H1 (cell line): Measurements from ENCODE around the gene PAPOLG. TPM values are rescaled to one million over a fixed set of nuclear protein-coding genes. Genes with fewer than 3 reads are reported as not detected.

Source experiments
- CTCF ChIA-PET: fragments of 300-600 bp; sonication (Branson Sonifier 250); formaldehyde crosslinking; loops from one replicate; lab custom pipeline; 2021; ENCODE audit not compliant: partially characterized antibody; lab: Charles Lee
- POLR2A ChIA-PET: fragments of 300-600 bp; sonication (Branson Sonifier 250); formaldehyde crosslinking; loops from one replicate; lab custom pipeline; 2021; ENCODE audit warnings: inconsistent platforms; ENCODE audit not compliant: partially characterized antibody; lab: Charles Lee
- DNase-seq, 2 experiments: peaks; one replicate each; pipeline versions ENCODE4 v3.0.0 to v3.0.0-alpha.2; 2010 to 2022; ENCODE audit warnings: low spot score in 2 of 2, low read depth in 1 of 2, mixed read lengths in 1 of 2
- FAIRE-seq: peaks from 2 replicates; lab custom pipeline; 2011; peaks lifted over from hg19 to GRCh38; lab: Jason Lieb, UNC
- H2AFZ ChIP-seq: 2 replicates; pipeline ENCODE4 v1.8.1; 2012; ENCODE audit warnings: low read length, inconsistent platforms
- H2AK5ac ChIP-seq: 2 replicates; pipeline ENCODE4 v1.6.1; 2013; ENCODE audit warnings: low read depth, low read length
- H2BK120ac ChIP-seq: replicated peaks from 2 replicates; pipeline ENCODE3; 2013; ENCODE audit warnings: low read depth, low read length, inconsistent platforms
- H2BK12ac ChIP-seq: 2 replicates; pipeline ENCODE4 v1.6.1; 2013; ENCODE audit warnings: low read depth, low read length
- H2BK15ac ChIP-seq: 2 replicates; pipeline ENCODE4 v1.6.1; 2013; ENCODE audit warnings: low read length
- H2BK20ac ChIP-seq: 2 replicates; pipeline ENCODE4 v1.6.1; 2013; ENCODE audit warnings: low read length
- H2BK5ac ChIP-seq: 2 replicates; pipeline ENCODE4 v1.6.1; 2013; ENCODE audit warnings: low read depth, low read length
- H3K14ac ChIP-seq: 2 replicates; pipeline ENCODE4 v1.6.1; 2013; ENCODE audit warnings: inconsistent platforms; ENCODE audit not compliant: insufficient read length
- H3K18ac ChIP-seq: 2 replicates; pipeline ENCODE4 v1.6.1; 2013; ENCODE audit warnings: low read length; ENCODE audit errors: extremely low read depth
- H3K23ac ChIP-seq: 2 replicates; pipeline ENCODE4 v1.6.1; 2013; ENCODE audit warnings: inconsistent platforms; ENCODE audit not compliant: insufficient read length
- H3K23me2 ChIP-seq: 2 replicates; pipeline ENCODE4 v1.6.1; 2013; ENCODE audit warnings: low read depth, low read length
- H3K27ac ChIP-seq: 2 replicates; pipeline ENCODE4 v1.6.1; 2011; ENCODE audit warnings: low read depth, low read length, inconsistent platforms
- H3K27me3 ChIP-seq, 4 experiments: replicated peaks in 1 of 4; 1 replicate in 1 of 4; 2 replicates in 3 of 4; pipeline versions ENCODE4 v1.6.1 to v1.8.1; 2011 to 2013; ENCODE audit warnings: low read length in 3 of 4, mild to moderate bottlenecking in 3 of 4, inconsistent platforms in 2 of 4, mixed read lengths in 2 of 4, moderate library complexity in 1 of 4; ENCODE audit not compliant: control insufficient read depth in 3 of 4, insufficient read depth in 3 of 4; ENCODE audit errors: extremely low read depth in 1 of 4
- H3K36me3 ChIP-seq, 4 experiments: 2 replicates each; pipeline versions ENCODE4 v1.6.1 to v1.8.1; 2011 to 2013; ENCODE audit warnings: mild to moderate bottlenecking in 4 of 4, low read length in 3 of 4, moderate library complexity in 2 of 4, control low read depth in 1 of 4, inconsistent platforms in 1 of 4; ENCODE audit not compliant: insufficient read depth in 4 of 4, control insufficient read depth in 2 of 4
- H3K4ac ChIP-seq: replicated peaks from 2 replicates; pipeline ENCODE3; 2013; ENCODE audit warnings: low read length, low read depth, mixed read lengths, inconsistent platforms; ENCODE audit not compliant: insufficient read length
- H3K4me1 ChIP-seq, 4 experiments: replicated peaks in 1 of 4; 1 replicate in 1 of 4; 2 replicates in 3 of 4; pipeline versions ENCODE4 v1.6.1 to v1.8.1; 2011 to 2013; ENCODE audit warnings: low read length in 3 of 4, inconsistent platforms in 2 of 4, mixed read lengths in 1 of 4; ENCODE audit not compliant: insufficient read depth in 4 of 4, control insufficient read depth in 3 of 4
- H3K4me2 ChIP-seq, 2 experiments: 2 replicates each; pipeline versions ENCODE4 v1.6.1 to v1.8.1; 2011 to 2013; ENCODE audit warnings: low read depth in 2 of 2, low read length in 2 of 2, control low read depth in 1 of 2, inconsistent platforms in 1 of 2, mild to moderate bottlenecking in 1 of 2; ENCODE audit not compliant: insufficient read depth in 1 of 2
- H3K4me3 ChIP-seq, 4 experiments: fragments of 200-600, 300-600 bp in 1 of 4; sonication (generic), shearing (Covaris generic), sonication (Bioruptor Twin) in 1 of 4; 2 replicates each; pipeline versions ENCODE4 v1.5.1 to v1.8.1; 2011 to 2016; ENCODE audit warnings: low read length in 4 of 4, low read depth in 3 of 4, control low read depth in 2 of 4, inconsistent platforms in 2 of 4, mild to moderate bottlenecking in 2 of 4, mixed read lengths in 1 of 4, moderate library complexity in 1 of 4; ENCODE audit not compliant: insufficient read depth in 2 of 4; ENCODE audit errors: extremely low read depth in 1 of 4
- H3K56ac ChIP-seq: replicated peaks from 2 replicates; pipeline ENCODE3; 2013; ENCODE audit warnings: low read depth, mild to moderate bottlenecking, mixed read lengths, low read length, inconsistent platforms; ENCODE audit not compliant: insufficient read length
- H3K79me1 ChIP-seq: 2 replicates; pipeline ENCODE4 v1.6.1; 2013; ENCODE audit warnings: low read depth, low read length, control low read depth
- H3K79me2 ChIP-seq, 2 experiments: 2 replicates each; pipeline versions ENCODE4 v1.6.1 to v1.8.1; 2012 to 2013; ENCODE audit warnings: low read length in 2 of 2, mild to moderate bottlenecking in 2 of 2, inconsistent platforms in 1 of 2; ENCODE audit not compliant: insufficient read depth in 2 of 2, control insufficient read depth in 1 of 2
- H3K9ac ChIP-seq, 4 experiments: replicated peaks in 1 of 4; 1 replicate in 1 of 4; 2 replicates in 3 of 4; pipeline versions ENCODE4 v1.6.1 to v1.8.1; 2011 to 2013; ENCODE audit warnings: low read depth in 3 of 4, low read length in 3 of 4, control low read depth in 2 of 4, mild to moderate bottlenecking in 2 of 4, moderate library complexity in 2 of 4, inconsistent platforms in 1 of 4; ENCODE audit errors: extremely low read depth in 1 of 4
- H3K9me3 ChIP-seq, 2 experiments: 2 replicates each; pipeline versions ENCODE4 v1.6.1 to v1.8.1; 2012 to 2013; ENCODE audit warnings: mild to moderate bottlenecking in 2 of 2, moderate library complexity in 2 of 2, control low read depth in 1 of 2, inconsistent platforms in 1 of 2, low read depth in 1 of 2, low read length in 1 of 2, mixed read lengths in 1 of 2; ENCODE audit not compliant: insufficient read depth in 2 of 2
- H4K20me1 ChIP-seq, 2 experiments: replicated peaks in 1 of 2; 2 replicates each; pipeline versions ENCODE3 to v1.8.1; 2011 to 2013; ENCODE audit warnings: inconsistent platforms in 2 of 2, low read length in 2 of 2, mild to moderate bottlenecking in 1 of 2; ENCODE audit not compliant: insufficient read depth in 2 of 2, control insufficient read depth in 1 of 2
- H4K5ac ChIP-seq: 2 replicates; pipeline ENCODE4 v1.6.1; 2013; ENCODE audit warnings: low read length, low read depth, mixed read lengths, inconsistent platforms; ENCODE audit not compliant: insufficient read length
- H4K8ac ChIP-seq: 2 replicates; pipeline ENCODE4 v1.8.0; 2013; ENCODE audit warnings: mild to moderate bottlenecking, moderate library complexity, low read length, inconsistent platforms; ENCODE audit not compliant: insufficient read depth; ENCODE audit errors: extremely low read depth
- H4K91ac ChIP-seq: replicated peaks from 2 replicates; pipeline ENCODE3; 2013; ENCODE audit warnings: low read length, mixed read lengths, inconsistent platforms; ENCODE audit not compliant: insufficient read length
- CEBPB ChIP-seq: IDR thresholded peaks from 2 replicates; pipeline ENCODE4 v1.6.1; 2012; ENCODE audit warnings: low read depth, low read length
- CHD1 ChIP-seq: IDR thresholded peaks from 2 replicates; pipeline ENCODE4 v1.6.1; 2012; ENCODE audit warnings: low read depth, low read length, improper control_type of control experiment
- CREB1 ChIP-seq: IDR thresholded peaks from 2 replicates; pipeline ENCODE4 v1.6.1; 2012; ENCODE audit warnings: inconsistent platforms
- CTBP2 ChIP-seq: IDR thresholded peaks from 2 replicates; pipeline ENCODE4 v1.7.0; 2011; ENCODE audit warnings: borderline replicate concordance, mild to moderate bottlenecking, moderate library complexity, mixed read lengths, low read length; ENCODE audit not compliant: insufficient read depth, insufficient read length
- GTF2F1 ChIP-seq: IDR thresholded peaks from 2 replicates; pipeline ENCODE4 v1.6.1; 2012; ENCODE audit warnings: low read depth, low read length, improper control_type of control experiment, borderline replicate concordance
- JUN ChIP-seq: IDR thresholded peaks from 2 replicates; pipeline ENCODE4 v1.6.1; 2011; ENCODE audit warnings: low read depth, mild to moderate bottlenecking, improper control_type of control experiment, low read length
- JUND ChIP-seq: IDR thresholded peaks from 2 replicates; pipeline ENCODE4 v1.6.1; 2011; ENCODE audit warnings: mild to moderate bottlenecking, improper control_type of control experiment, low read length
- KDM1A ChIP-seq: fragments of 200-600, 300-600 bp; sonication (generic); IDR thresholded peaks from 2 replicates; pipeline ENCODE4 v1.7.1; 2016; ENCODE audit warnings: mild to moderate bottlenecking, low read length, borderline replicate concordance
- PHF8 ChIP-seq: fragments of 200-600 bp; sonication (generic); conservative IDR thresholded peaks from 2 replicates; pipeline ENCODE4 v1.7.1; 2012; ENCODE audit warnings: low read depth, mild to moderate bottlenecking, inconsistent platforms, low read length, moderate library complexity
- RBBP5 ChIP-seq: IDR thresholded peaks from 2 replicates; pipeline ENCODE4 v1.7.1; 2012; ENCODE audit warnings: low read depth, mild to moderate bottlenecking, inconsistent platforms, low read length, moderate library complexity, borderline replicate concordance
- RNF2 ChIP-seq: fragments of 200-900, 300-1000 bp; sonication (generic); IDR thresholded peaks from 2 replicates; pipeline ENCODE4 v1.7.1; 2016; ENCODE audit warnings: borderline replicate concordance, low read depth, mild to moderate bottlenecking, antibody characterized with exemption, low read length; ENCODE audit not compliant: poor library complexity, severe bottlenecking; ENCODE audit errors: missing control alignments
- SAP30 ChIP-seq: fragments of 300-600 bp; sonication (generic); IDR thresholded peaks from 2 replicates; pipeline ENCODE4 v1.7.1; 2012; ENCODE audit warnings: low read length, moderate library complexity, mild to moderate bottlenecking, inconsistent platforms; ENCODE audit not compliant: insufficient read depth, insufficient replicate concordance
- SIRT6 ChIP-seq: IDR thresholded peaks from one replicate; pipeline ENCODE4 v1.7.1; 2012; ENCODE audit warnings: low read length, inconsistent platforms
- SP1 ChIP-seq: IDR thresholded peaks from 2 replicates; pipeline ENCODE4 v1.6.1; 2011; ENCODE audit warnings: low read depth, low read length
- TCF12 ChIP-seq: IDR thresholded peaks from 2 replicates; pipeline ENCODE4 v1.6.1; 2011; ENCODE audit warnings: low read depth, mild to moderate bottlenecking, low read length
- WGBS, 2 experiments: shearing (Covaris generic) in 1 of 2; methylation state at CpG; one replicate each; pipeline versions ENCODE4 v1.1.6 to v1.1.7; 2013 to 2015; ENCODE audit warnings: low lambda C conversion rate in 2 of 2, mixed read lengths in 2 of 2, inconsistent platforms in 1 of 2, low coverage in 1 of 2, missing lambda C conversion rate in 1 of 2; ENCODE audit not compliant: insufficient replicate concordance in 2 of 2, insufficient coverage in 1 of 2, insufficient read length in 1 of 2; ENCODE audit errors: extremely low coverage in 1 of 2, missing lambda C conversion rate in 1 of 2; 5-methylcytosine and 5-hydroxymethylcytosine counted together
- polyA plus RNA-seq, 7 experiments: library from polyadenylated mRNA; depleted of rRNA in 3 of 7; stranded (reverse) in 5 of 7; unstranded in 2 of 7; fragments of >200 nt in 5 of 7; fragments of 200-250 nt in 2 of 7; gene quantifications; 1 replicate in 5 of 7; 2 replicates in 1 of 7; 4 replicates in 1 of 7; pipeline versions ENCODE4 v1.2.1 to v1.2.3, GENCODE V29; 2011 to 2013; ENCODE audit warnings: missing spikeins in 2 of 7, mixed read lengths in 2 of 7
- total RNA-seq: library from RNA; stranded (reverse); fragmentation: NEBNext Ultra II Directional; extraction: Animal tissue kit (Norgen Biotek cat#: 25700); gene quantifications from 2 replicates; pipeline ENCODE4 v1.2.1, GENCODE V29; 2021

Gene PAPOLG
- total and polyA plus RNA-seq, 2 of the 8 experiments (the other 6 are each of a cell fraction or from before 2014, with no cell fraction given), result 6.5 to 21.5 TPM

DNA sequence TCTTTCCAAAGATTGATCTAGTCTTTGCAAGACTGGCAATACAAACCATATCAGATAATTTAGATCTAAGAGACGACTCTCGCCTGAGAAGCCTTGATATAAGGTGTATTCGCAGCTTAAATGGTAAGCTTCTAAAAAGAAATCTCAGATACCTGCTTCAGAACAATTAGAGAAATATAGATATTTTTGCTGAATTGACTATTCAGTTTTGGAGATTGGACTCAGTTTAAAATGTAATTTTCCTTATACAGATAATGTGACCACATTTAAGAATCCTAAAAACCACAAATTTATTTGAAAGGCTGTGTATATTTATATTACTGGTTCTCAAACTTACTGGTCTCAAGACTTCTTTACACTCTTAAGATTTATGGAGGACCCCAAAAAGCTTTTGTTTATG, 15.4 kb downstream of the PAPOLG start:
- H4K8ac ChIP-seq, result no peak overlapping the region
- no peaks in the 10 kb centered on the region; the same call in 1 of the 2 replicates for H3K79me1 ChIP-seq
- H3K18ac ChIP-seq, result no peak overlapping the region
- H3K14ac ChIP-seq, result no peak overlapping the region
- H2BK120ac ChIP-seq, result no peak overlapping the region
- H4K5ac ChIP-seq, result no peak overlapping the region
- H2BK15ac ChIP-seq, result no peak overlapping the region
- H2BK5ac ChIP-seq, result no peak overlapping the region
- FAIRE-seq, result no peak
- no peak overlapping the region for H3K9ac ChIP-seq
- H2AK5ac ChIP-seq, result no peak overlapping the region
- no peaks in the 10 kb centered on the region for H3K79me2 ChIP-seq
- no peak overlapping the region for H4K91ac ChIP-seq
- H3K27ac ChIP-seq, result no peak overlapping the region
- peaks cover 3 to 76% (median 31%) of the 10 kb centered on the region in 4 experiments; a peak in 6 of 8 replicates for H3K36me3 ChIP-seq
- H3K23me2 ChIP-seq, result no peaks in the 10 kb centered on the region; the same call in 1 of the 2 replicates
- ChIA-PET CTCF (interaction anchor here (0.6 to 1.5 kb wide), 3 partner anchors 65 to 334 kb away, joined by 3 to 5 read pairs (median 4); no protein-coding TSS in a partner anchor), POLR2A (interaction anchor here (1.1 kb wide), 1 partner anchor 11 kb away, joined by 4 read pairs; no protein-coding TSS in a partner anchor)
- no peak overlapping the region for H3K4ac ChIP-seq
- H4K20me1 ChIP-seq, result no peaks in the 10 kb centered on the region
- no peak overlapping the region for H2BK20ac ChIP-seq
- H3K4me1 ChIP-seq, result no peaks in the 10 kb centered on the region
- H3K27me3 ChIP-seq, result no peaks in the 10 kb centered on the region
- H2BK12ac ChIP-seq, result no peak overlapping the region
- 97% methylated on average over 3 of the region's 3 CpGs; no CpG with 5 or more reads in 1 of the 2 experiments for WGBS, 2 experiments
- no peak overlapping the region for H3K56ac ChIP-seq
- H2AFZ ChIP-seq, result no peak overlapping the region
- H3K23ac ChIP-seq, result no peak overlapping the region
- no peaks in the 10 kb centered on the region for H3K9me3 ChIP-seq
- H3K4me2 ChIP-seq, result no peak overlapping the region
- no peak for DNase-seq
- H3K4me3 ChIP-seq, result no peak overlapping the region
- TF ChIP-seq PHF8 (no peak), SP1 (no peak), RBBP5 (no peak), CEBPB (no peak), CTBP2 (no peak), TCF12 (no peak), SIRT6 (no peak), RNF2 (no peak), GTF2F1 (no peak), JUN (no peak), CHD1 (no peak), SAP30 (no peak), JUND (no peak), KDM1A (no peak), CREB1 (no peak)
